H1 (cell line): Measurements from ENCODE around the gene GP1BB. TPM values are rescaled to one million over a fixed set of nuclear protein-coding genes. Genes with fewer than 3 reads are reported as not detected.

ENCODE experiments used
- CTCF ChIA-PET: fragments of 300-600 bp; sonication (Branson Sonifier 250); formaldehyde crosslinking; loops from one replicate; lab custom pipeline; 2021; ENCODE audit not compliant: partially characterized antibody; lab: Charles Lee
- POLR2A ChIA-PET: fragments of 300-600 bp; sonication (Branson Sonifier 250); formaldehyde crosslinking; loops from one replicate; lab custom pipeline; 2021; ENCODE audit warnings: inconsistent platforms; ENCODE audit not compliant: partially characterized antibody; lab: Charles Lee
- DNase-seq, 2 experiments: peaks; one replicate each; pipeline versions ENCODE4 v3.0.0 to v3.0.0-alpha.2; 2010 to 2022; ENCODE audit warnings: low spot score in 2 of 2, low read depth in 1 of 2, mixed read lengths in 1 of 2
- FAIRE-seq: peaks from 2 replicates; lab custom pipeline; 2011; peaks lifted over from hg19 to GRCh38; lab: Jason Lieb, UNC
- H2AFZ ChIP-seq: 2 replicates; pipeline ENCODE4 v1.8.1; 2012; ENCODE audit warnings: low read length, inconsistent platforms
- H2AK5ac ChIP-seq: 2 replicates; pipeline ENCODE4 v1.6.1; 2013; ENCODE audit warnings: low read depth, low read length
- H2BK120ac ChIP-seq: replicated peaks from 2 replicates; pipeline ENCODE3; 2013; ENCODE audit warnings: low read depth, low read length, inconsistent platforms
- H2BK12ac ChIP-seq: 2 replicates; pipeline ENCODE4 v1.6.1; 2013; ENCODE audit warnings: low read depth, low read length
- H2BK15ac ChIP-seq: 2 replicates; pipeline ENCODE4 v1.6.1; 2013; ENCODE audit warnings: low read length
- H2BK20ac ChIP-seq: 2 replicates; pipeline ENCODE4 v1.6.1; 2013; ENCODE audit warnings: low read length
- H2BK5ac ChIP-seq: 2 replicates; pipeline ENCODE4 v1.6.1; 2013; ENCODE audit warnings: low read depth, low read length
- H3K14ac ChIP-seq: 2 replicates; pipeline ENCODE4 v1.6.1; 2013; ENCODE audit warnings: inconsistent platforms; ENCODE audit not compliant: insufficient read length
- H3K18ac ChIP-seq: 2 replicates; pipeline ENCODE4 v1.6.1; 2013; ENCODE audit warnings: low read length; ENCODE audit errors: extremely low read depth
- H3K23ac ChIP-seq: 2 replicates; pipeline ENCODE4 v1.6.1; 2013; ENCODE audit warnings: inconsistent platforms; ENCODE audit not compliant: insufficient read length
- H3K23me2 ChIP-seq: 2 replicates; pipeline ENCODE4 v1.6.1; 2013; ENCODE audit warnings: low read depth, low read length
- H3K27ac ChIP-seq: 2 replicates; pipeline ENCODE4 v1.6.1; 2011; ENCODE audit warnings: low read depth, low read length, inconsistent platforms
- H3K27me3 ChIP-seq, 4 experiments: replicated peaks in 1 of 4; 1 replicate in 1 of 4; 2 replicates in 3 of 4; pipeline versions ENCODE4 v1.6.1 to v1.8.1; 2011 to 2013; ENCODE audit warnings: low read length in 3 of 4, mild to moderate bottlenecking in 3 of 4, inconsistent platforms in 2 of 4, mixed read lengths in 2 of 4, moderate library complexity in 1 of 4; ENCODE audit not compliant: control insufficient read depth in 3 of 4, insufficient read depth in 3 of 4; ENCODE audit errors: extremely low read depth in 1 of 4
- H3K36me3 ChIP-seq, 4 experiments: 2 replicates each; pipeline versions ENCODE4 v1.6.1 to v1.8.1; 2011 to 2013; ENCODE audit warnings: mild to moderate bottlenecking in 4 of 4, low read length in 3 of 4, moderate library complexity in 2 of 4, control low read depth in 1 of 4, inconsistent platforms in 1 of 4; ENCODE audit not compliant: insufficient read depth in 4 of 4, control insufficient read depth in 2 of 4
- H3K4ac ChIP-seq: replicated peaks from 2 replicates; pipeline ENCODE3; 2013; ENCODE audit warnings: low read length, low read depth, mixed read lengths, inconsistent platforms; ENCODE audit not compliant: insufficient read length
- H3K4me1 ChIP-seq, 4 experiments: replicated peaks in 1 of 4; 1 replicate in 1 of 4; 2 replicates in 3 of 4; pipeline versions ENCODE4 v1.6.1 to v1.8.1; 2011 to 2013; ENCODE audit warnings: low read length in 3 of 4, inconsistent platforms in 2 of 4, mixed read lengths in 1 of 4; ENCODE audit not compliant: insufficient read depth in 4 of 4, control insufficient read depth in 3 of 4
- H3K4me2 ChIP-seq, 2 experiments: 2 replicates each; pipeline versions ENCODE4 v1.6.1 to v1.8.1; 2011 to 2013; ENCODE audit warnings: low read depth in 2 of 2, low read length in 2 of 2, control low read depth in 1 of 2, inconsistent platforms in 1 of 2, mild to moderate bottlenecking in 1 of 2; ENCODE audit not compliant: insufficient read depth in 1 of 2
- H3K4me3 ChIP-seq, 4 experiments: fragments of 200-600, 300-600 bp in 1 of 4; sonication (generic), shearing (Covaris generic), sonication (Bioruptor Twin) in 1 of 4; 2 replicates each; pipeline versions ENCODE4 v1.5.1 to v1.8.1; 2011 to 2016; ENCODE audit warnings: low read length in 4 of 4, low read depth in 3 of 4, control low read depth in 2 of 4, inconsistent platforms in 2 of 4, mild to moderate bottlenecking in 2 of 4, mixed read lengths in 1 of 4, moderate library complexity in 1 of 4; ENCODE audit not compliant: insufficient read depth in 2 of 4; ENCODE audit errors: extremely low read depth in 1 of 4
- H3K56ac ChIP-seq: replicated peaks from 2 replicates; pipeline ENCODE3; 2013; ENCODE audit warnings: low read depth, mild to moderate bottlenecking, mixed read lengths, low read length, inconsistent platforms; ENCODE audit not compliant: insufficient read length
- H3K79me1 ChIP-seq: 2 replicates; pipeline ENCODE4 v1.6.1; 2013; ENCODE audit warnings: low read depth, low read length, control low read depth
- H3K79me2 ChIP-seq, 2 experiments: 2 replicates each; pipeline versions ENCODE4 v1.6.1 to v1.8.1; 2012 to 2013; ENCODE audit warnings: low read length in 2 of 2, mild to moderate bottlenecking in 2 of 2, inconsistent platforms in 1 of 2; ENCODE audit not compliant: insufficient read depth in 2 of 2, control insufficient read depth in 1 of 2
- H3K9ac ChIP-seq, 4 experiments: replicated peaks in 1 of 4; 1 replicate in 1 of 4; 2 replicates in 3 of 4; pipeline versions ENCODE4 v1.6.1 to v1.8.1; 2011 to 2013; ENCODE audit warnings: low read depth in 3 of 4, low read length in 3 of 4, control low read depth in 2 of 4, mild to moderate bottlenecking in 2 of 4, moderate library complexity in 2 of 4, inconsistent platforms in 1 of 4; ENCODE audit errors: extremely low read depth in 1 of 4
- H3K9me3 ChIP-seq, 2 experiments: 2 replicates each; pipeline versions ENCODE4 v1.6.1 to v1.8.1; 2012 to 2013; ENCODE audit warnings: mild to moderate bottlenecking in 2 of 2, moderate library complexity in 2 of 2, control low read depth in 1 of 2, inconsistent platforms in 1 of 2, low read depth in 1 of 2, low read length in 1 of 2, mixed read lengths in 1 of 2; ENCODE audit not compliant: insufficient read depth in 2 of 2
- H4K20me1 ChIP-seq, 2 experiments: replicated peaks in 1 of 2; 2 replicates each; pipeline versions ENCODE3 to v1.8.1; 2011 to 2013; ENCODE audit warnings: inconsistent platforms in 2 of 2, low read length in 2 of 2, mild to moderate bottlenecking in 1 of 2; ENCODE audit not compliant: insufficient read depth in 2 of 2, control insufficient read depth in 1 of 2
- H4K5ac ChIP-seq: 2 replicates; pipeline ENCODE4 v1.6.1; 2013; ENCODE audit warnings: low read length, low read depth, mixed read lengths, inconsistent platforms; ENCODE audit not compliant: insufficient read length
- H4K8ac ChIP-seq: 2 replicates; pipeline ENCODE4 v1.8.0; 2013; ENCODE audit warnings: mild to moderate bottlenecking, moderate library complexity, low read length, inconsistent platforms; ENCODE audit not compliant: insufficient read depth; ENCODE audit errors: extremely low read depth
- H4K91ac ChIP-seq: replicated peaks from 2 replicates; pipeline ENCODE3; 2013; ENCODE audit warnings: low read length, mixed read lengths, inconsistent platforms; ENCODE audit not compliant: insufficient read length
- CBX5 ChIP-seq: fragments of 300-800, 300-1000 bp; sonication (generic); IDR thresholded peaks from 2 replicates; pipeline ENCODE4 v1.7.1; 2016; ENCODE audit warnings: antibody characterized with exemption, low read length, low read depth
- NANOG ChIP-seq: IDR thresholded peaks from 2 replicates; pipeline ENCODE4 v1.6.1; 2011; ENCODE audit warnings: low read length, low read depth, mild to moderate bottlenecking, inconsistent platforms; ENCODE audit not compliant: insufficient read depth, poor library complexity, severe bottlenecking
- NRF1 ChIP-seq: IDR thresholded peaks from 2 replicates; pipeline ENCODE4 v1.6.1; 2011; ENCODE audit warnings: mild to moderate bottlenecking, low read depth, low read length, improper control_type of control experiment
- POLR2AphosphoS5 ChIP-seq: IDR thresholded peaks from 2 replicates; pipeline ENCODE4 v1.6.1; 2011; ENCODE audit warnings: low read depth, low read length
- RAD21 ChIP-seq, 2 experiments: IDR thresholded peaks in 1 of 2; conservative IDR thresholded peaks in 1 of 2; 2 replicates each; pipeline ENCODE4 v1.6.1; 2011; ENCODE audit warnings: low read depth in 2 of 2, low read length in 2 of 2, improper control_type of control experiment in 1 of 2, inconsistent platforms in 1 of 2, mild to moderate bottlenecking in 1 of 2, moderate library complexity in 1 of 2
- RBBP5 ChIP-seq: IDR thresholded peaks from 2 replicates; pipeline ENCODE4 v1.7.1; 2012; ENCODE audit warnings: low read depth, mild to moderate bottlenecking, inconsistent platforms, low read length, moderate library complexity, borderline replicate concordance
- RFX5 ChIP-seq: IDR thresholded peaks from 2 replicates; pipeline ENCODE4 v1.6.1; 2011; ENCODE audit warnings: low read depth, low read length, improper control_type of control experiment, borderline replicate concordance
- RNF2 ChIP-seq: fragments of 200-900, 300-1000 bp; sonication (generic); IDR thresholded peaks from 2 replicates; pipeline ENCODE4 v1.7.1; 2016; ENCODE audit warnings: borderline replicate concordance, low read depth, mild to moderate bottlenecking, antibody characterized with exemption, low read length; ENCODE audit not compliant: poor library complexity, severe bottlenecking; ENCODE audit errors: missing control alignments
- SAP30 ChIP-seq: fragments of 300-600 bp; sonication (generic); IDR thresholded peaks from 2 replicates; pipeline ENCODE4 v1.7.1; 2012; ENCODE audit warnings: low read length, moderate library complexity, mild to moderate bottlenecking, inconsistent platforms; ENCODE audit not compliant: insufficient read depth, insufficient replicate concordance
- WGBS, 2 experiments: shearing (Covaris generic) in 1 of 2; methylation state at CpG; one replicate each; pipeline versions ENCODE4 v1.1.6 to v1.1.7; 2013 to 2015; ENCODE audit warnings: low lambda C conversion rate in 2 of 2, mixed read lengths in 2 of 2, inconsistent platforms in 1 of 2, low coverage in 1 of 2, missing lambda C conversion rate in 1 of 2; ENCODE audit not compliant: insufficient replicate concordance in 2 of 2, insufficient coverage in 1 of 2, insufficient read length in 1 of 2; ENCODE audit errors: extremely low coverage in 1 of 2, missing lambda C conversion rate in 1 of 2; 5-methylcytosine and 5-hydroxymethylcytosine counted together
- polyA plus RNA-seq, 7 experiments: library from polyadenylated mRNA; depleted of rRNA in 3 of 7; stranded (reverse) in 5 of 7; unstranded in 2 of 7; fragments of >200 nt in 5 of 7; fragments of 200-250 nt in 2 of 7; gene quantifications; 1 replicate in 5 of 7; 2 replicates in 1 of 7; 4 replicates in 1 of 7; pipeline versions ENCODE4 v1.2.1 to v1.2.3, GENCODE V29; 2011 to 2013; ENCODE audit warnings: missing spikeins in 2 of 7, mixed read lengths in 2 of 7
- total RNA-seq: library from RNA; stranded (reverse); fragmentation: NEBNext Ultra II Directional; extraction: Animal tissue kit (Norgen Biotek cat#: 25700); gene quantifications from 2 replicates; pipeline ENCODE4 v1.2.1, GENCODE V29; 2021

GP1BB gene
- total and polyA plus RNA-seq, 2 of the 8 experiments (the other 6 are each of a cell fraction or from before 2014, with no cell fraction given) = 0.36 TPM; not detected in 1

- H4K5ac ChIP-seq = no peak overlapping the region
- H4K20me1 ChIP-seq = peaks cover 14 to 32% of the 10 kb centered on the region in 2 experiments
- H2BK12ac ChIP-seq = peak overlapping the region; percentile 62; the same call in 1 of the 2 replicates
- H4K8ac ChIP-seq = peak overlapping the region; percentile 23; the same call in 1 of the 2 replicates
- no peak overlapping the region for H3K4ac ChIP-seq
- H3K9me3 ChIP-seq = no peaks in the 10 kb centered on the region
- H3K23me2 ChIP-seq = peaks cover 4% of the 10 kb centered on the region; the same call in 1 of the 2 replicates
- peak overlapping the region in 1 of 4 experiments; percentile 48; a peak in 2 of 8 replicates for H3K4me3 ChIP-seq
- H3K4me1 ChIP-seq = peaks cover 0 to 47% (median 33%) of the 10 kb centered on the region in 4 experiments; a peak in 6 of 7 replicates
- peak overlapping the region; percentile 23 for H3K56ac ChIP-seq
- no peaks in the 10 kb centered on the region for H3K79me2 ChIP-seq
- WGBS, 2 experiments = 4% methylated on average over 23 of the region's 25 CpGs; no CpG with 5 or more reads in 1 of the 2 experiments
- H3K36me3 ChIP-seq = peaks cover 0 to 8% (median 0%) of the 10 kb centered on the region in 4 experiments; a peak in 1 of 8 replicates
- POLR2A ChIA-PET = interaction anchor here (0.7 to 3.1 kb wide), 4 partner anchors 8 to 147 kb away, joined by 3 to 21 read pairs (median 4); partner anchors contain the start of gene GP1BB
- peak overlapping the region; percentile 87; the same call in 1 of the 2 replicates for H2BK20ac ChIP-seq
- no peak overlapping the region for H2AFZ ChIP-seq
- no peak overlapping the region for H3K14ac ChIP-seq
- H3K27ac ChIP-seq = no peak overlapping the region
- H3K9ac ChIP-seq = no peak overlapping the region
- H3K4me2 ChIP-seq = peak overlapping the region; percentile 62 to 66
- peak overlapping the region; percentile 83; the same call in 1 of the 2 replicates for H2BK15ac ChIP-seq
- no peaks in the 10 kb centered on the region for H3K79me1 ChIP-seq
- no peak overlapping the region for H2BK120ac ChIP-seq
- CTCF ChIA-PET = interaction anchor here (0.7 to 5.6 kb wide), 7 partner anchors 11 to 158 kb away, joined by 3 to 48 read pairs (median 4); no protein-coding TSS in a partner anchor
- peaks cover 91 to 97% (median 94%) of the 10 kb centered on the region in 4 experiments for H3K27me3 ChIP-seq
- no peak overlapping the region for H3K23ac ChIP-seq
- H2AK5ac ChIP-seq = 0 out of 2 replicates have a peak overlapping the region, but pooled peaks have one; percentile 16
- no peak overlapping the region for H4K91ac ChIP-seq
- no peak overlapping the region; the same call in 1 of the 2 replicates for H3K18ac ChIP-seq
- DNase-seq (no peak), FAIRE-seq (no peak)
- peak overlapping the region; percentile 44; the same call in 1 of the 2 replicates for H2BK5ac ChIP-seq
- TF ChIP-seq RBBP5 = no peak
- no peak for TF ChIP-seq RAD21 (IDR thresholded peaks at IDR 0.05 in 1 of 2, conservative IDR thresholded peaks at IDR 0.05 in 1 of 2; ENCODE audit: low read depth in 2 of 2, low read length in 2 of 2)
- no peak for TF ChIP-seq RFX5
- TF ChIP-seq NRF1 = no peak
- no peak for TF ChIP-seq SAP30
- TF ChIP-seq CBX5 = no peak
- no peak for TF ChIP-seq POLR2AphosphoS5
- no peak for TF ChIP-seq NANOG
- TF ChIP-seq RNF2 = peak; percentile 8
Measured at GRCh38 chr22:19764636-19765476, 41.5 kb downstream of the GP1BB start.
